Mucosa of gallbladder (tissue), 1 donor: ENCODE measurements around the gene LRRC3. TPM values are rescaled to one million over a fixed set of nuclear protein-coding genes. Genes with fewer than 3 reads are reported as not detected.

Experiments
- DNase-seq: peaks from one replicate; pipeline ENCODE4 v3.0.0-alpha.2; 2020; ENCODE audit warnings: low spot score
- total RNA-seq: library from RNA; stranded (reverse); gene quantifications from one replicate; pipeline ENCODE4 v1.2.1, GENCODE V29; 2021
- donor health status: DM: no; HTN: no; CAD: no.

LRRC3 gene
- total RNA-seq, 1 donor from 2014 or later, result 15.6 TPM

DNA sequence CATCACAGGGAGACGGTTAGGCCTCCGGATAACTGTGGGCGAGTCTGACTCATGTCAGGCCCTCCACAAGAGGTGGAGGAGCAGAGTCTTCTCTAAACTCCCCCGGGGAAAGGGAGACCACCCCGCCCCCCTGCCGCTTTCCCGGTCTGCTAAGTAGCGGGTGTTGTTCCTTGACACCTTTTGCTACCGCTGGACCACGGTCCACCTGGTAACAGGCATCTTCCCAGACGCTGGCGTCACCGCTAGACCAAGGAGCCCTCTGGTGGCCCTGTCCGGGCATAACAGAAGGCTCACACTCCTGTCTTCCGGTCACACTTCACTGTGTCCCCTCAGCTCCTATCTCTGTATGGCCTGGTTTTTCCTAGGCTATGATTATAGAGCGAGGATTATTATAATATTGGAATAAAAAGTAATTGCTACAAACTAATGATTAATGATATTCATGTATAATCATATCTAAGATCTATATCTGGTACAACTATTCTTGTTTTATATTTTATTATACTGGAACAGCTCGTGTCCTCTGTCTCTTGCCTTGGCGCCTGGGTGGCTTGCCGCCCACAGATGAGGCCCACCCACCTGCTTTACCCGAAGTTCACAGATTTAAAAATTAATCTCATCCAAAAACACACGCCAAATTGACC lies 24.4 kb downstream of the LRRC3 start:
- peak; percentile 41 for DNase-seq

DNA sequence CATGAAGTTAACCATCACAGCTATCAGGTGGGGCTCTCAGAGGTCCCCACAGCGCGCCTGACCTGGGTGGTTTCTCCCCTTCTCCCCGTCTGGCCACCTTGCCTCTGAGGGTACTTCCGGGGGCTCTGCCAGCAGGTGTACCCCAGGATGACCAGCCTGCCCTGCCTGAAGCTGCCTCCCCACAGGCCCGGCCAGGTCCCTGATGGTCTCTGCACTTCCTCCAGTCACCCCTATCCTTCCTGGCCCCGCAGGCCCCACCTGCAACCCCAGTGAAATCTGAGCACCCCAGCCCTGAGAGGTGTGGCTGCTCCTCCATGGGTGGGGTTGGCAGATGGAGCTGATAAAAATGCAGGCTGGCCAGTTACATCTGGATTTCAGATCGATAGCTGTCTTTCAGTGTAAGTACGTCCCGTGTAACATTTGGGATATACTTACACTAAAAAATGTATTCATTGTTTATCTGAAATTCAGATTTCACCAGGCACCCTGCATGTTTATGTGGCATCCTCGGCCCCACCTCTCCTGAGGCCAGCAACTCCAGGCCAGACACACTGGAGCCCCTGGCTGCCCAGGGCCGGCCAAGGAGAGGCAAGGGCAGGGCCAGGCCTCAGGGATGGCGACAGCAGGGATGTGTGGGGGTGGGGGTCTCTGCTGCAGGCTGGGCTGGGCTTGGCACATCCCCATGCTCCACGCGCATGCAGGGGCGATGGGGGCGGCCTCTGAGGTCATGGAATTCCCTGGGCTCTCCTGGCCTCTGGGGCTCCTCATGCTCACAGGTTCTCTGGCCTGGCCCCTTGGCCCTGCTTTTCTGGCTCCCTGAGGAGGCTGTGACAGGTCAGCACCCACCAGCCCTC lies 25.1 kb downstream of the LRRC3 start:
- DNase-seq, result no peak

- DNase-seq, result no peak
Observed at GRCh38 chr21:44482581-44483287, 27.4 kb downstream of the LRRC3 start.

GRCh38 chr21:44483288-44484237 lies 28.3 kb downstream of the LRRC3 start:
- DNase-seq, result no peak

DNA sequence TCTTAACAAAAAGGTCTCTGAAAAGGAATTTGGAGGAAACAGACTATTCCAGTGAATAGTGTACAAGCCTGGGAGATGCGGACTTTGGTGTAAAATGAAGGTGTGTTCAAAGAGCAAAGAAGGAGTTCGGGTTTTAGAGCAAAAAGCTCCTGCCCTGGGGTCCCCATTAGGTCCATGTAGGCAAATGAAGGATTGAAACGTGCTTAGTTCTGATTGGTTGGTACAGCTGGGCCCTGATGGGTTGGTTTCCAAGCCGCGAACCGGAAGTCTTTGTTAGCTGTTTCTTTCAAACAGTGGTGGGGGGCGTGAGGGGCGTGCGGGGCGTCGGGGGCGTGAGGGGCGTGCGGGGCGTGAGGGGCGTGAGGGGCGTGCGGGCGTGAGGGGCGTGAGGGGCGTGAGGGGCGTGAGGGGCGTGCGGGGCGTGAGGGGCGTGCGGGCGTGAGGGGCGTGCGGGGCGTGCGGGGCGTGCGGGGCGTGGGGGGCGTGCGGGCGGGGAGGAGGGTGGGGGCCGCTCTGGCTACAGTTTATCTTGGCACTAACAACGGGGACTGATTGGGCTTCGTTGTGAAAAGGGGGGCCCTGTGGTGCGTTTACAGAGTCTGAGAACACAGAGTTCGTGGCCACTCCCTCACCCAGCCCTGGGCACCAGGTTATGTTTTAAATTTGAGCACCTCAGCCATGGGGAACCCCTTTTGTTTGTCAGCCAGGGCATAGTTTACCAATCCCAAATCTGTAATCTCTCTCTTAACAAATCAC lies 29.4 kb downstream of the LRRC3 start:
- no peak for DNase-seq

DNA sequence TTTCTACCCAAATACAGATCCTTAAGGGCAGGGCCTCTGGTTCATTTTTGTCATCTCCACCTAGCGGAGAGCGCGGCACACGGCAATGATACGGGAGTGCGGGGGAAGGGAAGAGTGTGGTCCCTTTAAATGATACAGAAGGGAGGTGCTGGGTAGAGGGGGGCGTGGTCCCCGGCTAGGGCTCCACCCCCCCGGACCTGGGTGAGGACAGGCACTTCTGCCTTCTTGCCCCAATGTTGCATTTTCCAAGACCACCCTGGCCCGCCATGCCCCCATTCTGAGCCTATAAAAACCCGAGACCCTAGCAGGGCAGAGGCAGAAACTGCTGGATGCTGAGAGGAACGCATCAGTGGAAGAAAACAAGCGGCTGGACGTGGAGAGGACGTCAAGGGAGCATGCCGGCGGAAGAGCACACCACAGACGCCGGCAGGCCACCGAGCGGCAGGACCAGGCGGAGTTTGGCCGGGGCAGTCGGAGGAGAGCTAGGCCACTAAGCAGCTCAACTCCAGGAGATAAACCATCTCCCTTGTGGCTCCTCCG lies 30.0 kb downstream of the LRRC3 start:
- peak; percentile 54 for DNase-seq

GRCh38 chr21:44485796-44486195 lies 30.5 kb downstream of the LRRC3 start:
- DNase-seq, result no peak

DNA sequence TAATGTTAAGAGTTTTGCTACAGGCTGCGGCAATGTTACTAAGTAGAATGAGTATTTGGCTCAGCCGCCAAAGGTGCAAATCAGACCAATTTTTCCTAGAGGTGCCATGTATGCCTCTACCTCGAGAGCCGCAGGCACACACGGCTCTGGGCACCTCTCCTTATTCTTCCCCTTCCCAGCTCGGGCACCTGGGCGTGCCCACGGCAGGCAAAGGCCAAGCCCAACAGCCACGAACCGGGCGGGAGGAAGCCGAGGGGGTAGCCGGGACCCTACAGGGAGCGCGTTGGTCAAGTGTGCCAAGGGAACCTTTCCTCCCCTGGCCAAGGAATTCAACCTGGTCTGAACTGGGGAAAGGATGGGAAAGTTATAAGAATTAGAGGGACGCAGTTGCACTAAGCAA lies 31.0 kb downstream of the LRRC3 start:
- no peak for DNase-seq

GRCh38 chr21:44487831-44488230 lies 32.5 kb downstream of the LRRC3 start:
- DNase-seq, result no peak

- DNase-seq, result no peak
Observed at GRCh38 chr21:44489962-44490361, 34.7 kb downstream of the LRRC3 start.

GRCh38 chr21:44490405-44490804 lies 35.1 kb downstream of the LRRC3 start:
- DNase-seq, result no peak

- no peak for DNase-seq
Observed at GRCh38 chr21:44490816-44491215, 35.5 kb downstream of the LRRC3 start.

GRCh38 chr21:44492567-44493385 lies 37.5 kb downstream of the LRRC3 start:
- DNase-seq, result no peak

- no peak for DNase-seq
Observed at GRCh38 chr21:44494418-44494817, 39.1 kb downstream of the LRRC3 start.

- DNase-seq, result no peak
Observed at GRCh38 chr21:44494956-44495355, 39.6 kb downstream of the LRRC3 start.

GRCh38 chr21:44495611-44496563 lies 40.6 kb downstream of the LRRC3 start:
- DNase-seq, result no peak

DNA sequence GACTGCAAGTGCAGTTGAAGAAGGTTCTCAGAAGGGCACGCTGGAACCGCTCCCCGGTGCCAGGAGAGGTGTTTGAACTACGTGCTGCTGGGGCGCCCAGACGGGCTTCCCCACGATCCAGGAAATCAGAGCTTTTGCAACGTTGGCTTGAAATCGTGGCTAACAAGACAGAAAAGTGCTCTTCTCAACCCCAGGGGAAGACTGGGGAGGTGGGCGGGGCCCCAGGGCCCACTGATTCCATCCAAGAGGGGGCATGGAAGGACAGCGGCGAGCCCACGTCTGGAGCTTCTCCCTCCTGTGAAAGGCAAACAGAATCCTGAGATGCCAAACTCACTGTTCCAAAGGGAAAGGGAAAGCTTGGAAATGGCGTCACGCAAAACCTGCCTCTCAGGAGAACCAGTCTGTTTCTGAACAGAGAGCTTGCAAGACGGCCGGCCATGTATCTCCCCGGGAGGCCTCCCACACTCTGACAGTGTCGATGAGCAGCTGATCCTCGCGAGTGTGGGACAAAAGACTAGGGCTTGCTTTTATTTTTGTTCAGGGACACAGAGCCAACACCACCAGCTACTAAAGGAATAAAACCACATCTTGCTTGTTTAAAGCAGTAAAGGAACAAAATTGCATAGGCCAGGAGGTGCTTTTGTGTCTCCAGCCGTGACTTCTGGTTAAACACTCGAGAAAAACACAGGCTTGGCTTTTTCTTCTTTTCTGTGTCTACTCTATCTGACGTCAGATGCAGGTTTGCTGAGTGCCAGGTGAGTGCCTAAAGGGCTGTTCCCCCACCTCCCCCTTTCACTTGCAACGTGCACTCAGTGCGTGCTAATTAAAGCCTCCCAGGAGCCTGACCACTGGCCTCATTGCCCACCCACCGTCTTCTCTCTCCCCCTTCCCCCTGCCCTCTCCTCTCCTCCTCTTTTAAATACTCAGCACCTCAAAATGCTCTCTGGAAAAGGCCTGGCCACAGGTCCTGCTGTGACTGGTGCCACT lies 41.5 kb downstream of the LRRC3 start:
- no peak for DNase-seq
